Hepatocyte (in vitro differentiated cells): Measurements from ENCODE around the gene CPOX. TPM values are rescaled to one million over a fixed set of nuclear protein-coding genes. Genes with fewer than 3 reads are reported as not detected.

Experiments used
- DNase-seq: peaks from one replicate; pipeline ENCODE4 v3.0.0-alpha.2; 2016; ENCODE audit warnings: low spot score
- H2AFZ ChIP-seq: fragments of 200-600 bp; sonication (generic); 2 replicates; pipeline ENCODE4 v1.6.0; 2016; ENCODE audit warnings: antibody characterized with exemption, mild to moderate bottlenecking
- H3K27ac ChIP-seq: fragments of 200-600 bp; sonication (generic); 2 replicates; pipeline ENCODE4 v1.5.1; 2016; ENCODE audit warnings: mild to moderate bottlenecking
- H3K27me3 ChIP-seq: fragments of 200-600 bp; sonication (generic); 2 replicates; pipeline ENCODE4 v1.6.1; 2016
- H3K36me3 ChIP-seq: fragments of 200-600 bp; sonication (generic); replicated peaks from 2 replicates; pipeline ENCODE4 v1.5.1; 2016; ENCODE audit warnings: low read depth; ENCODE audit not compliant: insufficient read depth
- H3K4me1 ChIP-seq: fragments of 200-600 bp; sonication (generic); 2 replicates; pipeline ENCODE4 v1.5.1; 2016; ENCODE audit warnings: mild to moderate bottlenecking, moderate library complexity; ENCODE audit not compliant: insufficient read depth
- H3K4me2 ChIP-seq: fragments of 200-600 bp; sonication (generic); 2 replicates; pipeline ENCODE4 v1.6.0; 2016
- H3K4me3 ChIP-seq: fragments of 200-600 bp; sonication (generic); 2 replicates; pipeline ENCODE4 v1.5.1; 2016; ENCODE audit warnings: mild to moderate bottlenecking
- H3K79me2 ChIP-seq: fragments of 200-600 bp; sonication (generic); 2 replicates; pipeline ENCODE4 v1.6.0; 2017; ENCODE audit warnings: mild to moderate bottlenecking
- H3K9me2 ChIP-seq: fragments of 200-600 bp; sonication (generic); replicated peaks from 2 replicates; pipeline ENCODE4 v1.6.0; 2017; ENCODE audit warnings: mild to moderate bottlenecking; ENCODE audit not compliant: insufficient read depth
- H3K9me3 ChIP-seq: fragments of 200-600 bp; sonication (generic); 2 replicates; pipeline ENCODE4 v1.5.1; 2016; ENCODE audit warnings: low read depth, mild to moderate bottlenecking
- H4K20me1 ChIP-seq: fragments of 200-600 bp; sonication (generic); 2 replicates; pipeline ENCODE4 v1.6.0; 2016; ENCODE audit warnings: mild to moderate bottlenecking; ENCODE audit not compliant: insufficient read depth, poor library complexity, severe bottlenecking
- CTCF ChIP-seq: fragments of 200-600 bp; sonication (generic); IDR thresholded peaks from 2 replicates; pipeline ENCODE4 v1.5.1; 2016; ENCODE audit warnings: antibody characterized with exemption, mild to moderate bottlenecking; ENCODE audit not compliant: poor library complexity
- EZH2 ChIP-seq: fragments of 200-600 bp; sonication (generic); IDR thresholded peaks from 2 replicates; pipeline ENCODE4 v1.6.1; 2016; ENCODE audit warnings: antibody characterized with exemption, mild to moderate bottlenecking, borderline replicate concordance
- EZH2phosphoT487 ChIP-seq: fragments of 200-600 bp; sonication (generic); IDR thresholded peaks from one replicate; pipeline ENCODE4 v1.6.1; 2018; ENCODE audit warnings: antibody characterized with exemption, mild to moderate bottlenecking, low read depth, moderate library complexity; ENCODE audit not compliant: unreplicated experiment, severe bottlenecking
- WGBS: methylation state at CpG from one replicate; pipeline ENCODE4 v1.1.6; 2016; ENCODE audit warnings: low lambda C conversion rate; ENCODE audit errors: missing lambda C conversion rate; 5-methylcytosine and 5-hydroxymethylcytosine counted together
- polyA plus RNA-seq: library from polyadenylated mRNA; unstranded; fragments of >200 nt; fragmentation: Nextera tagmentation; extraction: Ambion mirVana; gene quantifications from 2 replicates; pipeline ENCODE4 v1.2.1, GENCODE V29; 2016
- total RNA-seq: library from RNA; depleted of rRNA; stranded (reverse); fragments of >200 nt; gene quantifications from 2 replicates; pipeline ENCODE4 v1.2.3, GENCODE V29; 2014

Gene CPOX
- total and polyA plus RNA-seq, 2 experiments from 2014 or later: 14.3 to 30.1 TPM

GRCh38 chr3:98588065-98588464, 5.3 kb downstream of the CPOX start:
- Histone ChIP-seq H3K27me3 (no peaks in the 10 kb centered on the region), H3K36me3 (no peaks in the 10 kb centered on the region), H3K4me2 (no peak overlapping the region), H3K9me3 (no peaks in the 10 kb centered on the region), H3K9me2 (no peaks in the 10 kb centered on the region), H3K27ac (no peak overlapping the region), H3K79me2 (peaks cover 17% of the 10 kb centered on the region), H3K4me1 (peaks cover 9% of the 10 kb centered on the region), H4K20me1 (no peaks in the 10 kb centered on the region), H3K4me3 (no peak overlapping the region), H2AFZ (no peak overlapping the region)
- DNase-seq: no peak
- TF ChIP-seq CTCF (peak; percentile 7), EZH2phosphoT487 (no peak), EZH2 (no peak)

DNA sequence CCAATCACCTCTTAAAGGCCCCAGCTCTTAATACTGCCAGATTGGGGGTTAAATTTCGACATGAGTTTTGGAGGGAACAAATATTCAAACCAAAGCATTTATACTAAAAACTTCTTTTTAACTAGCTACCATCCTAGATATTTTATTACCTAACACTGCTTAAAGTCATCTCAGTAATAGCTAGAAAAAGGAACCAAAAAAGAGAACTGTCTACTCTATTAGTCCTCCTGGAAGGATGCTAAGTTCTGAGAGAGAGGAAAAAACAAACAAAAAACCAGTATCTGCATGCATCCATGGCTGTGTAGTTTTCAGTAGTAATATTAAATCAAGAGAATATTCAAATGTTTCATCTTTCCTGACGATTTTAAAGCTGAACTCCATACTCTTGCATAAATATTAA, 5.8 kb downstream of the CPOX start:
- Histone ChIP-seq H3K9me2 (no peaks in the 10 kb centered on the region), H3K4me2 (no peak overlapping the region), H3K27me3 (no peaks in the 10 kb centered on the region), H3K4me1 (peaks cover 9% of the 10 kb centered on the region), H3K4me3 (no peak overlapping the region), H3K36me3 (no peaks in the 10 kb centered on the region), H3K79me2 (peaks cover 13% of the 10 kb centered on the region), H4K20me1 (no peaks in the 10 kb centered on the region), H2AFZ (no peak overlapping the region), H3K27ac (no peak overlapping the region), H3K9me3 (no peaks in the 10 kb centered on the region)
- TF ChIP-seq CTCF (no peak), EZH2phosphoT487 (no peak), EZH2 (no peak)
- DNase-seq: no peak
- WGBS: 88% methylated on average over 2 of the region's 2 CpGs

DNA sequence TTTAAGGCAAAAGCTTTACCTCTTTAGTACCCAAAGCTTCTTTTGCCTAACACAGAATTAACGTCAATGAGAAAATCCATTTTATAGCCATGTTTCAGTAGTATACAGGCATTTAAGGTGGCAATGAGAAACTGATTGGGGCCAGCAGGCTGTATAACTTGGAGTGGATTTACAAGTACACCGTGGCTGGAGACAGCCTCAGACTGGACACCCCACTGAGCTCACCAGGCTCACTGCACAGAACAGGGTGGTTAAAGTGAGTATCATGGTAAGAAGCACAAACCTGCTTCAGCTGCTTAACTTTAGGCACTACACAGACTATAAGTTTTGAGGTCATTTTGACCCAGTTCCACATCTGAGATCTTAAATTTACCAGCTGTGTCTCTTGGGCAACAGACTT, 8.9 kb downstream of the CPOX start:
- TF ChIP-seq EZH2phosphoT487: no peak
- TF ChIP-seq CTCF: no peak
- TF ChIP-seq EZH2: no peak
- H3K36me3 ChIP-seq: no peaks in the 10 kb centered on the region
- H3K27ac ChIP-seq: no peak overlapping the region
- DNase-seq: no peak
- no peaks in the 10 kb centered on the region for H3K27me3 ChIP-seq
- 60% methylated on average over 2 of the region's 2 CpGs for WGBS
- no peak overlapping the region for H3K4me2 ChIP-seq
- peaks cover 3% of the 10 kb centered on the region for H3K4me1 ChIP-seq
- no peak overlapping the region for H3K4me3 ChIP-seq
- H3K9me2 ChIP-seq: no peaks in the 10 kb centered on the region
- no peaks in the 10 kb centered on the region for H4K20me1 ChIP-seq
- H3K9me3 ChIP-seq: no peaks in the 10 kb centered on the region
- H2AFZ ChIP-seq: no peak overlapping the region
- H3K79me2 ChIP-seq: no peaks in the 10 kb centered on the region

DNA sequence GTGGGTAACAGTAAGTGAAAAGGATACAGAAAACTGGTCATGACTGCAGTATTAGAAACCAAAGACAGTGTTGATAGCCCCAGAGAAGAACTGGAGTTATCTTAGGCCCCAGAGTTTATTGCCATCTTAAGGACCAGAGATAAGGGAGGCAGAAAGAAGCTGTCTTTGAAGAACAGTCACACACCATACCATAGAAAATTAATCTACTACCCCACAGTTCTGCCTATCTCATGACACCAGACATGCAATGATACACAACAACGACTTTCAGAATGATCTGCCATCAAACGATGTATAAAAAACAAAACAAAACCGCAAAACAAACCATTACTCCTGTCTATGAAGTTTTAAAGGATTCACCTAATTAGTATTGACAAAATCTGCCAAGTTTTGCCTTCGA, 9.6 kb downstream of the CPOX start:
- Histone ChIP-seq H3K4me3 (no peak overlapping the region), H3K36me3 (no peaks in the 10 kb centered on the region), H3K9me3 (no peaks in the 10 kb centered on the region), H4K20me1 (no peaks in the 10 kb centered on the region), H3K9me2 (no peaks in the 10 kb centered on the region), H3K79me2 (no peaks in the 10 kb centered on the region), H3K27me3 (no peaks in the 10 kb centered on the region), H2AFZ (no peak overlapping the region), H3K27ac (no peak overlapping the region), H3K4me1 (peaks cover 3% of the 10 kb centered on the region), H3K4me2 (no peak overlapping the region)
- TF ChIP-seq CTCF (no peak), EZH2 (no peak), EZH2phosphoT487 (no peak)
- 81% methylated on average over 4 of the region's 4 CpGs for WGBS
- DNase-seq: no peak
